CD4-positive, alpha-beta T cell treated with Interleukin-17A for 1 hour (primary cell): Measurements from ENCODE around the gene RRP36.

Experiments used
- DNase-seq: peaks from one replicate; pipeline ENCODE4 v3.0.0-alpha.2; 2020

The RRP36 gene

DNA sequence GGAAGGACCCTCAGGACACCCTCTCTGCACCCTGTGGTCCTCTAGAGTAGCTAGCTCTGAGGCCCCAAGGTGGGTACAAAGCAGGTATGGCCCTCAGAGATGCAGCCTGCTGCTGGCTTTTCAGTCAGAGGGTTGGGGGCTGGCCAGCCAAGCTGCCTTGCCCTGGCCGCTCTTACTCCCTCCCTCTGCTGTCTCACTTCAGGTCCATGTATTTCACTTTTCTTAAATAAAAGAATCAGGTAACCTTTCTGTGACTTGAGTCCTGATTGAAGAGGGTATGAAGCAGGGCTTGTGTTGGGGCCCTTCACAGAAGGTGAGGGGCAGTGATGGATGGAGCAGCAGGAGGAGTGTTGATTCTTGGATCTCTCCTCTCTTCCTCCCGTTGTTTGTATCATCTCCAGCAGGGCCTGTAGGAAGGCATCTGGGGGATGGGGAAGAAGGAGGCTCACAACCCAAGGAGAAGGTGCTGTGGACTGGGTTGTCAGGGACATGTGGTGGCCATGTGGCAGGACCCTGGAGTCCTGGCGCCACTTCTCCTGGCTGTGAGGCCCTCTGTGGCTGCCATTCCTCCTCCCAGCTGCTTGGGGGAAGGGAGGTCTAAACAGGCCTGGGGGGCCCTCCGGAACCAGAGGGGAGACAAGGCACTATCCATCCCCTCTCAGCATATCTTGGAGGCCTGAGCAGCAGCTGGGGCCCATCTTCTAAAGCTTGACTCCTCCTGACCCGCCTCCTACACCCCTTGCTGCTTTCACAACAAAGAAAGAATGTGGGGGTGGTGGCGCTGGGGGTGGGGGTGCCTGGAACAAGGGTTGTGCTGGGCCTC, 53.6 kb downstream of the RRP36 start:
- DNase-seq, result no peak

GRCh38 chr6:43075670-43076463, 54.4 kb downstream of the RRP36 start, which contains the start of gene PTK7:
Gene PTK7 (plus strand): TSS chr6:43076314. CDS start chr6:43076489, 175 bp downstream.
- peak; percentile 18 for DNase-seq

GRCh38 chr6:43076464-43077332, 55.3 kb downstream of the RRP36 start:
- DNase-seq, result no peak

GRCh38 chr6:43077333-43077809, 55.9 kb downstream of the RRP36 start:
- DNase-seq, result no peak

DNA sequence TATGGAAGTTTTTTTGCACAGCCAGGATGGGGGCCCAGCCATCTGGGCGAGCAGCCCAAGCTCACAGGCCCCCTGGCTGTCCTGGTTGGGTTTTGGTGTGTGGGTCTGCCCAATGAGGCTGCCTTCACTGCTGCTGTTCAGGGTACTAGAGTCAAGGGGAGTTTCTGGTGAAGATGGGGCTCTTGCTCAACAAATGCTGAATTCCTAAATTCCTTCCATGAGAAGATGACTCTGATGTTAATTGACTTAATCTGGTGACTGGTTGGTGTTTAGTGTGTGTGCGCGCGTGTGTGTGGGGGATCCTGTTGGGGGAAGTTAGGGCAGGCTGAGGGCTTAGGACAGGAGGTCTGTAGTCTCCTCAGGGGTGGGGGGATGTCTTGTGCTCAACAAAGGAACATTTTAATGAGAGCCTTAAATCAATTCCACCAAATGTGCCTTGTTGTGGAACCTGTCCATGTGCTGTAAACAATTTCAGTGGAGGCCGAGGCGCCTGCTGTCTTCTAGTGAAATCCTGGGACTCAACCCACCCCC, 56.6 kb downstream of the RRP36 start:
- DNase-seq, result no peak

DNA sequence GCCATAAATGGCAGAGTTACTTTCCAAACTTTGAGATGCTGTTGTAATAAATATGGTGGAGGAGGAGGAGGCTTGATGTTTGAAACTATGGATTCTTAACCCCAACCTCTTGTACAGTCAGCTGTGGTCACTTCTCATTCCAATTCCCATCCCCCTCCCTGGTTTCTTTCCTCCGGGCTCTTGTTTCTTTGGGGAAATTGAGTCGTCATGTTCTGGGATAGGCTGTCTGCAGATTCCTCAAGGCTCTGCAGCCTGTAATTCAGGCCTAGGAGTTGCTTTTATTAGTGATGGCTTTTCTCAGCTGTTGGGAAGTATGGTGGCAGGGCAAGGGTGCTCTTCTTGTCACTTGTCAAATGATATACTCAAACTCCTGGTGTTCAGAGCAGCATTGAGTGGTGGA, 57.3 kb downstream of the RRP36 start:
- no peak for DNase-seq
